Endometrium (tissue), 2 donors: ENCODE data around the gene SBF2.
"Not testable (repeated sequence)": the region's sequence is repeated elsewhere in the genome, so short reads cannot be mapped to it uniquely, and the experiment has no call there.

Experiments
- FAIRE-seq: peaks from 2 replicates; lab custom pipeline; 2012; peaks lifted over from hg19 to GRCh38; lab: Jason Lieb, UNC
- donor health status: control.
- donor health status: control.

SBF2 gene

DNA sequence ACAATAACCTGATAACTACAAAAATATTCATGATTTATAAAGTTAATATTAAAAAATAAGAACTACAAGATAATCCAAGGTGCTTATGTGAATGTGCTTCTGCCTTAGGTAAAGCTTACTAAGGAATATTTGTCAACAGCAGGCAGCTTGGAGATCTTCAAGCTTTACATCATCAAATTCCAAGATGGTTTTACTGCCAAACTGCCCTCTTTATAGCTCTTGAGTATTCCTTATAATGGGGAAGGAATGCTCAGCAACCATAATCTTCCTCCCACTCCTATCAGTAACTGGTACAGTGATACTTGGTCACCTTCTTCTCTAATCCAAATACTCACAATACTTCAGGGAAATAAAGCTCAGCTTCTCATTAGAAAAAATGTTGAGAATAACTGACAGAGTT is 30.1 kb downstream of the SBF2 start:
- FAIRE-seq, result no peak

DNA sequence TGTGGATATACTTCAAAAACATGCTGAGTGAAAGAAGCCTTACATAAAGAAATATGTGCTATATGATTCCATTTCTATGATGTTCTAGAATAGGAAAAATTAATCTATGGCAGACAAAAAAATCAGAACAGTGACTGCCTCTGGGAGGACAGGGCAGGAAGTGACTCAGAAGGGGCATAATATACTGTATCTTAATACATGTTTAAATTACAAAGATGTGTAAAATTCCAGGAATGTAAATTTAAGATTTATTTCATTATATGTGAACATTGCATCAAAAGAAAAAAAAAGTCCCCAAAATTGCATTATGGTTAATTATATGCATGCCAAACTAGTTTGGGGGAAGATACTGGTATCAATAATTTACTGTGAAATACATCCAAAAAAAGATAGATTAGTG is 32.2 kb downstream of the SBF2 start:
- FAIRE-seq, result no peak

DNA sequence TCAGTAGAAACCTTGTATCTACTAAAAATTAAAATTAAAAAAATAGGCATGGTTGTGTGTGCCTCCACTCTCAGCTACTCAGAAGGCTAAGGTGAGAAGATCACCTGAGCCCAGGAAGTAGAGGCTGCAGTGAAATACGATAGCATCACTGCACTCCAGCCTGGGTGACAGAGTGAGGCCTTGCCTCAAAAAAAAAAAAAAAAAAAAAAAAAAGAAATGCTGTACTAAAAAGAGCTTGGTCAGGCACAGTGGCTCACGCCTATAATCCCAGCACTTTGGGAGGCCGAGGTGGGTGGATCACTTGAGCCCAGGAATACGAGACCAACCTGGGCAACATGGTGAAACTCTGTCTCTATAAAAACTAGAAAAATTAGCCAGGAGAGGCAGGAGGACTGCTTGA is 36.5 kb downstream of the SBF2 start:
- no peak for FAIRE-seq

DNA sequence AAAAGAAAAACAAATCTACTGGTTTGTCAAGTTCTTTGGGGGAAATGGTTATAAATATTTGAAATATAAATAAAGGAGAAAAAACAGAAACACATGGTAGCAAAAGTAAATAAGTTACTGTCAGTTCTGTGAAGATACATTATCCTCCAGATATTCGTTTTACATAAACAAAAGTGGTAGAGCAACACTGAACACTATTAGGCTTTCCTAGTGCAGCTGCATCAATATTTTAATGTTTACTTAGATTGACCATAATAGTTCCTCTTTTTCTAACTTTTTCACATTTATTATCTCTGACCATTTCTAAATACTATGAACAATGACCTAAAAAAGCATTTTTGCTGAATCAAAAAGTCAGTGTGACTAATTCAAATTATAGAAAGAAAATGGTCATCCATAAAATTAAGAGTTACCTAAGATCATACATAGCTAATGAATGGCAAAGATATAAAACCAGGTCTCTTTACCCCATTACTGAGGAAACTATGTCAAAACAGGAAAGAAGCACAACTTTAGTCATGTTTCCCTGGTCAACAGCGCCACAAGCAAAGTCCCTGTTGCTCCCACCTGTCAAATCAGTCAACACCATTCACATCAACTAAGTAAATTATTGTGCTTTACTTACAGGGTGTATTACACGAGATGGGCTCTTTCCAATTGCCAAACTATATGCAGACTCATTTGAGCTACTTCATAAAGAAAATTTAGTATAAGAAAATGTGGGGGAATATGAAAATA is 38.5 kb downstream of the SBF2 start:
- no peak for FAIRE-seq

DNA sequence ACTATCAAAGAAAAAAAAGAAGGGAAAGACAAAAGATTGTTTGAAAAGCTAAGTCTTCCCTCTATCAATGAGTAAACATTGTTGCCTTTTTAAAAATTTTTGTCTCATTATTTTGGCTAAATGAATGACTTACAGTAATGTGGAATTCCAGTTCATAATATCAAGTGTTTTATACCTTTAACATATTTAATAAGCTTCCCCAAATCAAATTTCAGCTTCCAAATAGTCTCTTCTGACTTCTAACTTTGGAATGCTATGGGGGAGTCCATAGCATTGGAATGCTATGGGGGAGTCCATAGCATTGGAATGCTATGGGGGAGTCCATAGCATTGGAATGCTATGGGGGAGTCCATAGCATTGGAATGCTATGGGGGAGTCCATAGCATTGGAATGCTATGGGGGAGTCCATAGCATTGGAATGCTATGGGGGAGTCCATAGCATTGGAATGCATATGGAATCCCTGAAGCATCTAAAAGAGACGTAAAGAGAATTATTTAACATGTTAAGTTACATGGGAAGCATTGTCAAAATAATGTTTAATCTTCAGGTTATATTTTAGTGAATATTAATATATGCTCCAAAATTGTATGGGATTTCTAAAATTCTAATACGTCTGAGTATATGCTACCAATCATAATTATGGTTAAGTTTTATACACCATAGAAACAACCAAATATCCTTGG is 44.4 kb downstream of the SBF2 start:
- FAIRE-seq, result not testable (repeated sequence)

DNA sequence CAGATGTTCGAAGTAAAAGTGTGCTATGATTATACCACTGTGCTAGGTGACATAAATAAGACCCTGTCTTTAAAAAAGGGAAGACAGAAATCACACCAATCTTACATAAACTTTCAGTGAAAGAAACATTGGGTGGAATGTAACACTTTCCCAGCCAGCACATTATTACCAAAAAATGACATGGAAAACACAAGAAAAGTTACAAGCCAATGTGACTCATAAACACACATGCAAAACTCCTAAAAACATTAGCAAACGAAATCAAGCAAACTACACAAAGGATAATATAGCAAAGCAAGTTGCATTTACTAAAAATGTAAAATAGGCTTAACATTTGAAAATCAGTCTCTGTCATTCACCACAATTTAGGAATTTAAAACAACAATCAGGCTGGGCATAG is 47.0 kb downstream of the SBF2 start:
- no peak for FAIRE-seq

DNA sequence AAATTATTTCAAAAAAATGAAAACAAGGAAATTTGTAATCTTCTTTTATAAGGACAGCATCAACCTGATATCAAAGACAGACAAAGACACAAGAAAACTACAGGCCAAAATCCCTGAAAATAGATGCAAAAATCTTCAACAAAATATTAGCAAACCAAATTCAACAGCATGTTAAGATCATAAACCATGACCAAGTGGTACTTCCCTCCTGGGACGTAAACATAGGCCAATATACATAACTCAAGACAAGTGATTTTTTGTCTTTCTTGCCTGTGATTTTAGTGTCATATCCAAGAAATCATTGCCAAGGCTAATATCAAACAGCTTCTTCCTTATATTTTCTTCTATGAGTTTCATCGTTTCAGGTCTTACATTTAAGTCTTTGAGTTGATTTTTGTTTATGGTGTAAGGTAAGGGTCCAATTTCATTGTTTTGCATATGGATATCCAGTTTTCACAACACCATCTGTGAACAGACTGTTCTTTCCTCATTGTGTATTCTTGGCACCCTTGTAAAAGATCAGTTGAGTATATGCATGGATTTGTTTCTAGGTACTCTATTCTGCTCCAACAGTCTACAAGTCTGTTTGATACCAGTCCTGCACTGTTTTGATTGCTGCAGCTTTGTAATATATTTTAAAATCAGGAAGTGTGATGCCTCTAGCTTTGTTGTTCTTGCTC is 50.0 kb downstream of the SBF2 start:
- no peak for FAIRE-seq

DNA sequence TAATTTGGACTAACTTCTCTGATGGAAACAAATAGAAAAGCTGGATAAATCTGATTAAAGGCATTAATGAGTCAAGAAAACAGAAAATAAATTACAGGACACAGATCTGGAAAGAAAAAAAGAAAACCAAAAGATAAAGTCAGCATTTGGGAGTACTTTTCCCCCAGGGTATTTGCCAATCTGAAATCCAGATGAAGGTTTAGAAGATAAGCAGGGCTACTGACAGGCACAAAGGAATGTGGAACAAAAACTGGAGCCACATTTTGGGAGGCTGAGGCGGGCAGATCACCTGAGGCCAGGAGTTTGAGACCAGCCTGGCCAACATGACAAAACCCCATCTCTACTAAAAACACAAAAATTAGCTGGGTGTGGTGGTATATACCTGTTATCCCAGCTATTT is 57.2 kb downstream of the SBF2 start:
- FAIRE-seq, result no peak

DNA sequence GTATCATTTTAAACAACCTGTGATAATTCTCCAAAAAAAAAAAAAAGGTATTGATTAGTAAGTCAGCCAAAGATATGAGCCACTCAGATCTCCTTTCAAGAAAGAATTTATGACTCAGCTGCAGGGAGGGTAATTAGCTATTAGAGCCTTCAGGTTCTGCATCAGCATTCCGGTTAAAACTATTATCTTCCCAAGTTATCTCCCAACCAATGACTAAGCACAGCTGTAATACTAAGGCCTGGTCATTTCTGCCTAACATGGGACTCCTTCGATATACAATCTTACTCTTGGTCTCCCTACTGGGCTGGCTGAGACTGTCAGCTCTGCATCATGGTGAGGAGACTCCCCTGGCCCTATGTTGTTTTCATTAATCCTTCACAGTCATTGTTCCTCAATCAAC is 60.4 kb downstream of the SBF2 start:
- FAIRE-seq, result no peak

DNA sequence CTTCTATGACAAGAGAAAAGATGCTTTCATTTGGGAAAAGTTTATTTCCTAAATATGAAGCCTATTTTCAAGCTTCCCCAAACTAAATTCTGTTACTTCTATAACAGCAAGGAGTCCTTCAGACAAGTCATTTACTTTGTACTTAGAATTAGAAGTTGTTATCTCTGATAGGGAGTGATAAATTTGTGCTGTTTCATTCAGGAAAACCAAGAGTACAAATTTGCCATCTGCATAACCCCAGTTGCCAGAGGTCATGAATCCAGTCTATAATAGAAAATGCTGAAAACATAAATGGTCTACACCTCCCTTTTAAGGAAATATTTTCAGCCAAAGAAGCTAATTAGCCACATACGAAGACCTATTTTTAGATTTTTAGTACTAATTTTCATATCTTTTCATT is 61.3 kb downstream of the SBF2 start:
- FAIRE-seq, result no peak

DNA sequence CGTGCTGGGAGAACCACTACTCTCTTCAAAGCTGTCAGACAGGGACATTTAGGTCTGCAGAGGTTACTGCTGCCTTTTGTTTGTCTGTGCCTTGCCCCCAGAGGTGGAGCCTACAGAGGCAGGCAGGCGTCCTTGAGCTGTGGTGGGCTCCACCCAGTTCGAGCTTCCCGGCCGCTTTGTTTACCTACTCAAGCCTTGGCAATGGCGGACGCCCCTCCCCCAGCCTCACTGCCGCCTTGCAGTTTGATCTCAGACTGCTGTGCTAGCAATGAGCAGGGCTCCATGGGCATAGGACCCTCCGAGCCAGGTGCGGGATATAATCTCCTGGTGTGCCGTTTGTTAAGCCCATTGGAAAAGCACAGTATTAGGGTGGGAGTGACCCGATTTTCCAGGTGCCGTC is 62.2 kb downstream of the SBF2 start:
- FAIRE-seq, result not testable (repeated sequence)

DNA sequence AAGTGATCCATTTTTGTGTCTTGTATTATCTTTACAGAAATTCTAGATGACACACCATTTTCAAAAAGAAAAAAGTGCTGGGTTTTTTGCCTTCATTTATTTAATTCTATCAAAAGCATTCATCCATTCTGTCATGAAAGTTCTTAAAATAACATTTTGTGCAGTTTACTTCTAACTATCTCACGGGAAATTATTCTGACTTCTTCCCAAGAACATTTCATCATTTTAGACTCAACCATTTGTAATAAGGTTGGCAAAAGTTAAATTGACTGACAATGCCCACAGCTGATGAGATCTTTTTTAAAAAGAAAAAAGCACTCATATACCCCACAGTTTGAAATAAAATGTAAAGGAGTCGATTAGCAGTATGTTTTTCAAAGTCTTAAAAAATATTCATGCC is 68.5 kb downstream of the SBF2 start:
- no peak for FAIRE-seq

DNA sequence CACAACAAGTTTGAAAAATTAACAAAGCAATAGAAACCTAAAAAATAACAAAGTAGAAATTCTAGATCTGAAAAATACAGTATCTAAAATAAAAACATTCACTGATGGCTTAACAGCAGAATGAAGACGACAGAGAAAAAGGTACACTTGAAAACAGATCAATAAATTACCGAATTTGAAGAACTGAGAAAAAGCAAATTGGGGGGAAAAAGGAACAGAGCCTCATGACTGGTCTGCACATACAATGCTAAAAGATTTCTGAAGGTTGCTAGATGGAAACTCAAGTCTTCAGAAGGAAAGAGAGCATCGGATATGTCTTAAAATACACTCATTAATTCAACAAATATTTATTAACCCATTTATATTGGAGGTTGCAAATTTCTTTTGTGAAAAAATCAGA is 71.6 kb downstream of the SBF2 start:
- FAIRE-seq, result no peak

DNA sequence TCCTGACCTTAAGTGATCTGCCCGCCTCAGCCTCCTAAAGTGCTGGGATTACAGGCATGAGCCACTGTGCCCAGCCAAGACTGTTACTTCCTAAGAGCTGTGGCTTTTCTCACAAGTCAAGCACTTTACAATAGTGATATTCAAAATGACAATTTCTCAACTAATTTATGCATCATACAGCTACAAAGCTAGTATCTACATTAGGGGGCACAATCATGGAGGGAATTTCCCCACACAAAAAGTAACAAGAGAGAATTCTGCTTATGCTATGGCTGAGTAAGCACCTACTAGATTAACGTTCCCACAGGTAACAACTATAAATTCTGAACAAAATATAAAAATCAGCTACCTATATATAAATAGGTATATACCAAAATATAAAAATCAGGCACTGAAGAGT is 72.7 kb downstream of the SBF2 start:
- no peak for FAIRE-seq

DNA sequence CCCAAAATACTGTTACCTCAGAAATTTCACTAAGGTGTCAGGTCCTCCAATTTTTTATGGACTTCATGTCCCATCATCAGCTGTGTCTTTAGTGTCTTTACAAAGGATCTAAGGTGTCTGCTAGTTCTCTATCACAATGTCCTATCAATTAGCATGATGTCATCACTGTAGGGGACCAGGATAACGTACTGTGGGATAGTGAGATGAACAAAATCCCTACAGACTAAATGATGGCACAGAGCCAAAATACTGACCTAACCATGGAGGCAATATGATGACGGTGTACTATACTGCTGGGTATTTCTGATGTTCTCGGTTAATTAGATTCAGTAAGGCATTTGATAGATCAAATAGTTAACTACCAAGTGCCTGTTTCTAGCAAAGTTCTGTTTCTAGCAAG is 82.5 kb downstream of the SBF2 start:
- no peak for FAIRE-seq

DNA sequence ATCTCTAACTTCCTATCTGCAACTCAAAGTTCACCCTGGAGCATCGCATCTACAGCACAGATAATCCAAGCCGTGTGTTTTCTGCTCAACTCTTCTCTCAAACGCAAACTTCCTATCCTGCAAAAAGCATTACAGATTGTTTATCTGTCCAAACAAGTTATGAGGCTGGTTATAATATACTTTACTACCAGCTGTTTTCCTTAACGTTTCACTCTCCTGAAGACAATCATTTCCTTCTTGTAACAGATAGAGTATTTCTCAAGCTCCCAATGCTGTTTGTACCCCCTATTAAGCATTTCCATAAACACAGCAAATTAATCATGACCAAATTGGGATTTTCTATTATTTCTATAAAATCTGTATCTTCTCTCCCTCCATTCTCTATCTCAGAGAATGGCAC is 84.7 kb downstream of the SBF2 start:
- no peak for FAIRE-seq

DNA sequence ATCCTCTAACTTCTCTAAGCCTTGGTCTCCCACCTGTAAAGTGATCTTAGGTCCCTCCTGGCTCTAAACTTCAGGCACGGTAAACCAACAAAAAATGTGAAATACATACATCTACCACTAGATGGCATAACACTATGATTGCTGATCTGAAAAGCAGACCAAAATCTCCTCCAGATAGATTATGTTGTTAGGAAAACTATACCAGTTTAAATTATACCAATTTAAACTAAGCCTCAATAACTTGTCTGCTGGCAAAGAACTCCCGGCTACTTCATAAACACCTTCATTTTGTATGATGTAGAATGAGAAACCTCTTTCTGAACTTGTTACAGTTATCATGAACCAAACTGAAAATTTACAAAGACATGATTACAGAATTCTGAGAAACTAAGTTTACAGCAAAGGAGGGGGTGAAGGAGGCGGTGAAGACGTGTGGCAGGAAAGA is 85.9 kb downstream of the SBF2 start:
- FAIRE-seq, result peak; percentile 12

DNA sequence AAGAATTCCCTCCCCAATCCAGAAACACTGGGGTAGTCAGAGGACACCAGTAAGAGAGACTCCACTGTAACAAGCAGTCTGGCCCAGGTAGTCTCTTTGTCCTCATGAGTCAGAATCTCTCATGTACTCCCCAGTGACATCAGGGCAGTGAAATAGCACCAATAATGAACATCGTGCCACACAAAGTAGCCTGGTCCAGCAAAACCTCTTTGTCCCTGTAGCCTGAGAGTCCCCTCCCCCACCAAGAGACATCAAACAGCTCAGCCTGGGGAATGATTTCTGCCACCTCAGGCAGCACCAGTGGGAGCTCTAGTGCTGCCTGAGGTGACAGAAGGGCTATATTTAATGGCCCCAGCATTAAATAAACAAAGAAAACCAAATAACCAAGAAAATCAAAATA is 88.1 kb downstream of the SBF2 start:
- FAIRE-seq, result no peak

DNA sequence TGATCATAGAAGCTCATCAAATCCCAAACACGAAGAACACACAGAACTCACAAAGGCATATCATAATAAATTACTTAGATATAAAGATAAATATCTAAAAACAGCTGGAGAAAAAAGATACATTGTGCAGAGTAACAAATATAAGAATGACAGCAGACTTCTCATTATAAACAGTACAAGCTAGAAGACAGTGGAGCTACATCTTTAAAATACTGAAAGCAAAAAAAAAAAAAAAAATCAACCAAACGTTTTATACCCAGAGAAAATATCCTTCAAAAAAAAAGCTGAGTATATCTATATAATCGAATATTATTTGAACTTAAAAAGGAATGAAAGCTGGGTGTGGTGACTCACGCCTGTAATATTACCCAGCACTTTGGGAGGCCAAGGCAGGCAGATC is 90.0 kb downstream of the SBF2 start:
- no peak for FAIRE-seq

DNA sequence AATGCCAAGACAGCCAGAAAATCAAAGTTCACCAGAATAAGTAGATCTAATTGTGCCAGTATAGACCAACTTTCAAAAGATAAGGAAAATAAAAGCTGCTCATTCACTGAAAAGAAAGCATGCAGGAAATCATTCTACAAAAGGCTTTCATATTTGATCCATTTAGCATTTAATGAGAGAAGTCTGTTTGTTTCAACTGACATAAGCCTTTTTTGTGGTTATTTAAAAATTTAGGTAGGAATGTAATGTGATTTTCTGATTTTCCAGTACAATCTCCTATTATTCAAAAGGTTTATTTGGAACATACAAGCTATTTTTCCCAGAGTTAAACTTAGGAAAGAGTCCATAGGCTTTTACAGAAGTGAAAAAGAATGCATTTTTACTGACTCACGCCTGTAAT is 92.7 kb downstream of the SBF2 start:
- no peak for FAIRE-seq

DNA sequence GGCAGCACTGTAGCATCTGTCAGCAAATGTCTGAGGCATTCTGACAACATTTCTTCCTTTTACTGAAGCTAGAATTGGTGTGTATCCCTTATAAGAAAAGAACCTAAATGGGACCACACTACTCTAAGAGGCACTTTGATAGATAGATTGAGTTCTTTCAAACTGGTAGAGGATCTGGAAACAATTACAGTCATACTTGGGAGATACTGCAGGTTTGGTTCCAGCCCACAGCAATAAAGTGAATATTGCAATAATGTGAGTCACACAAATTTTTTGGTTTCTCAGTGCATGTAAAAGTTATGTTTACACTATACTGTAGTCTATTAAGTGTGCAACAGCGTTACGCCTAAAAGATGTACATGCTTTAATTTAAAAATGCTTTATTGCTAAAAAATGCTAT is 96.9 kb downstream of the SBF2 start:
- no peak for FAIRE-seq

DNA sequence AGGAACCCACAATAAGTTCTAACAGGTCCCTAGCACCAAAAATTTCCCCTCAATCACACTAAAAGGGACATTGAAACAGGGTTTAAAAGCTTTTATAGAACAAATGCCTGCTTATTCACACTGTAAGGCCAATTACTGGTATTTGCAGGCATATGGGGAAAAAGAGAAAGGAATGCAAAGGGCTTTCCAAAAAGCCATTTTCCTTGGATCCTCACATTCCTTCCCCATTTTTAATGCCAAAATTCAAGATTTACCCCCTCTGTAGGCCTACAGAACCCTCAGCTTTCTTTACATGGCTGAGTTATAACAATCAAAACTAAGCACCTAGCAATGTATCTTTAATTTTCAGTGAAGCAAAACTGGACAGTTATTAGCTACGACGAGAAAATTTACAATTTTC is 102.0 kb downstream of the SBF2 start:
- FAIRE-seq, result no peak

DNA sequence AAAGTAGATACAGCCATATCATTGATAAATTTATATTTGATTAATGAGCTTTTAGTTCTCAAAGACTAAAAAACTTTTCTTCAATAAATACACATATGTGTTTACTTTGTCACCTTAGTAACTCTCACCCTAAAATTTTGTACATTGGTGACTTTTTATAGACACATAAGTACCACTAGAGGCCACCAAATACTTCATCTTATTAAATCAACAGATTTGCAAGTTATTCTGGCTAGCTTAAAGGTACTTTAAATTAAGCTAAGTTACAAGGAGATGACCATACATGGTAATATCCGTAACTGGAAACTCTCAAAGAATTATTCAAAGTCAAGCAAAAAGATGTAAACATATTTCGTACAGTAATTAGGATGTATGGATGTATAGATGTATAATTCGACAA is 112.2 kb downstream of the SBF2 start:
- FAIRE-seq, result peak; percentile 78

DNA sequence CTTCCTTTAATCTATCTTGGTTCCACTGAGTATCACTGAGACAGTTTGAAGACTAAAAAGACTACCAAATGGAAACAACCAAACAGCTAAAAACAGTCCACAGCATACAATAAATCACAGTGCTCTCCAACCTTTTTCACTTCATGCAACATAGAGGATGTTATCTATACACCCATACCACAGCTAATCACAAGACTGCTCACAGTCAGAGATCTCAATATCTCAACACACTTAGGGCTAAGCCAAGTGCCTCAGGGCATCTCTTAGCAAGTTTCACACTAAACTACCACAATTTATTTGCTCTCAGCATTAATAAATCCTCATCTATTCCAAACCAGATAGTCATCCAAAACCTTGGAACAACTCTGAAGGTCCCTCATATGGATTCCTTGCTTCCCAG is 129.4 kb downstream of the SBF2 start:
- no peak for FAIRE-seq
